NCI-H82 treated with DMSO at 0.1 percent for 48 hours (cell line): ENCODE data around the gene GNAL.
A peak's percentile ranks its signal among the peaks of the same experiment; 100 is the strongest.
"Not testable (repeated sequence)": the region's sequence is repeated elsewhere in the genome, so short reads cannot be mapped to it uniquely, and the experiment has no call there.

ENCODE experiments used
- DNase-seq: peaks from one replicate; lab custom pipeline; 2025; ENCODE audit not compliant: unreplicated experiment; lab: John Stamatoyannopoulos, UW

GNAL gene

GRCh38 chr18:11871501-11871900 is 182.4 kb downstream of the GNAL start:
- DNase-seq = no peak

GRCh38 chr18:11872479-11873136 is 183.5 kb downstream of the GNAL start:
- peak; percentile 18 for DNase-seq

- no peak for DNase-seq
Measured at GRCh38 chr18:11873670-11874340, 184.7 kb downstream of the GNAL start.

- DNase-seq = no peak
Measured at GRCh38 chr18:11874676-11875075, 185.6 kb downstream of the GNAL start.

GRCh38 chr18:11877497-11878135 is 188.6 kb downstream of the GNAL start:
- peak; percentile 34 for DNase-seq

GRCh38 chr18:11880586-11881304 is 191.7 kb downstream of the GNAL start:
- DNase-seq = no peak

- DNase-seq = no peak
Measured at GRCh38 chr18:11882636-11883035, 193.6 kb downstream of the GNAL start.

- DNase-seq = no peak
Measured at GRCh38 chr18:11883153-11883552, 194.1 kb downstream of the GNAL start.

GRCh38 chr18:11884396-11885030 is 195.4 kb downstream of the GNAL start:
- no peak for DNase-seq

- no peak for DNase-seq
Measured at GRCh38 chr18:11885278-11885947, 196.3 kb downstream of the GNAL start.

- DNase-seq = no peak
Measured at GRCh38 chr18:11886577-11887110, 197.6 kb downstream of the GNAL start.

- no peak for DNase-seq
Measured at GRCh38 chr18:11887328-11888128, 198.5 kb downstream of the GNAL start.

GRCh38 chr18:11888726-11889125 is 199.7 kb downstream of the GNAL start:
- DNase-seq = no peak

- no peak for DNase-seq
Measured at GRCh38 chr18:11889284-11889683, 200.2 kb downstream of the GNAL start.

- no peak for DNase-seq
Measured at GRCh38 chr18:11891737-11892136, 202.7 kb downstream of the GNAL start.

GRCh38 chr18:11892438-11892837 is 203.4 kb downstream of the GNAL start:
- not testable (repeated sequence) for DNase-seq

- no peak for DNase-seq
Measured at GRCh38 chr18:11897781-11898180, 208.7 kb downstream of the GNAL start.

GRCh38 chr18:11899063-11899462 is 210.0 kb downstream of the GNAL start:
- DNase-seq = no peak

GRCh38 chr18:11901826-11902438 is 212.9 kb downstream of the GNAL start:
- DNase-seq = no peak
